Activated T-cell treated with anti-CD3 and anti-CD28 coated beads, Interleukin-2, amount 50 U/mL, for 48 hours (primary cell): Measurements from ENCODE around the gene CNNM2.
A peak's percentile ranks its signal among the peaks of the same experiment; 100 is the strongest.
"Not testable (repeated sequence)": the region's sequence is repeated elsewhere in the genome, so short reads cannot be mapped to it uniquely, and the experiment has no call there.

Experiments
- DNase-seq, 2 experiments: peaks; one replicate each; pipeline ENCODE4 v3.0.0-alpha.2; 2020

The CNNM2 gene

DNA sequence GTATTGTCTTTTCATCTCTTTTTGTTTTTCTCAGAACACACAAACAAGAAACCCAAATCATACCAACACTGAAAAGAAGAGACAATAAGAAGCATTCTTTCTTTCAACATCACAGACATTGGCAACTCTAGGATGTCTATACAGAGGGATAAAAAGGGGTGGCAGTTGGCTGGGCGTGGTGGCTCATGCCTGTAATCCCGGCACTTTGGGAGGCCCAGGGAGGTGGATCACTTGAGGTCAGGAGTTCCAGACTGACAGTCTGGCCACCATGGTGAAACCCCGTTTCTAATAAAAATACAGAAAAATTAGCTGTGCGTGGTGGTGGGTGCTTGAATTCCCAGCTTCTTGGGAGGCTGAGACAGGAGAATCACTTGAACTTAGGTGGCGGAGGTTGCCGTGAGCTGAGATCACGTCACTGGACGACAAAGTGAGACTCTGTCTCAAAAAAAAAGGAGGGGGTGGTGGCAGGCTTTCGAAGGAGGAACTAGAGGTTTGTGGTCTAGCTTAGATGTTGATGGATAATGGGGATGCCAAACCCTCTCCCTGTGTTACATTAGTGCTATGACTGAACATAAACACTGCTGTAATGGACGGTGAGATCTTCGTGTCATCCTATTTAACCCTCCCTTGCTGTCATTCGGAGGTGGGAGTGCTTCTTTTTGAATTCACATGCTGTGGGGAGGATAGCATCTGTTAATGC lies 9.4 kb downstream of the CNNM2 start:
- no peak for DNase-seq

DNA sequence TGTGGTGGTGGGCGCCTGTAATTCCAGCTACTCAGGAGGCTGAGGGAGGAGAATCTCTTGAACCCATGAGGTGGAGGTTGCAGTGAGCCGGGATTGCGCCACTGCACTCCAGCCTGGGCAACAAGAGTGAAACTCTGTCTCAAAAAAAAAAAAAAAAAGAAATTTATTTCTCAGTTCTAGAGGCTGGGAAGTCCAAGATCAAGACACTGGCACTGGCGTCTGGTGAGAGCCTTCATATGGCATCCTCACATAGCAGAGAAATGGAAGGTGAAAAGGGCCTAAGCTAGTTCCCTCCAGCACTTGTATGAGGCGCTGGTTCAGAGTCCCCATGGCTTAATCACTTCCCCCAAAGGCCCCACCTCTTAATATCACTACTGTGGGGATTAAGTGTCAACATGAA lies 10.3 kb downstream of the CNNM2 start:
- not testable (repeated sequence) for DNase-seq

DNA sequence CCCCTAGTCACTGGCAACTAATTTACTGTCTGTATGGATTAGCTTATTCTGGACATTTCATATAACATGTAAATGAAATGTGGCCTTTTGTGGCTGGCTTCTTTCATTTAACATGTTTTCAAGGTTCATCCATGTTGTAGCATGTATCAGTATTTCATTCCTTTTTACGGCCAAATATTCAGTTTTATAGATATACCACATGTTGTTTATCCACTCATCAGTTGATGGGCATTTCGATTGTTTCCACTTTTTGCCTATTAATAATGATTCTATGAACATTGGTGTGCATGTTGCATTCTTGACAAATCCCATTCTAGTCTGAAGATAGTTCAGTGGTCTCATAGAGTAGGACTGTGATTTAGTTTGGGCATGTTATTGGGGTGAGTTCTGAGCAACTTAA lies 12.6 kb downstream of the CNNM2 start:
- no peak for DNase-seq

DNA sequence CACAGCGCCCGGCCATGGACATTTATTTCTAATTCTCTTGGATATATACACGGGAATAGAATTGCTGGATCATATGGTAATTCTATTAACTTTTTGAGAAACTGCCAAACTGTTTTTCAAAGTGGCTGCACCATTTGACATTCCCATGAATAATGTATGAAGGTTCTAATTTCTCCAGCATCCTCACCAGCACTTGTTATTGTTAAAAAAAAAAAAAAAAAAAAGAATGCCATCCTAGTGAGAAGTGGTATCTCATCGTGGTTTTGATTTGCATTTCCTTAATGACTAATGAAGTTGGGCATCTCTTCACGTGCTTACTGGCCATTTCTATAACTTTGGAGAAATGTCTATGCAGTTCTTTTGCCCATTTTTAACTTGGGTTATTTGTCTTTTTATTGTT lies 13.5 kb downstream of the CNNM2 start:
- no peak for DNase-seq

DNA sequence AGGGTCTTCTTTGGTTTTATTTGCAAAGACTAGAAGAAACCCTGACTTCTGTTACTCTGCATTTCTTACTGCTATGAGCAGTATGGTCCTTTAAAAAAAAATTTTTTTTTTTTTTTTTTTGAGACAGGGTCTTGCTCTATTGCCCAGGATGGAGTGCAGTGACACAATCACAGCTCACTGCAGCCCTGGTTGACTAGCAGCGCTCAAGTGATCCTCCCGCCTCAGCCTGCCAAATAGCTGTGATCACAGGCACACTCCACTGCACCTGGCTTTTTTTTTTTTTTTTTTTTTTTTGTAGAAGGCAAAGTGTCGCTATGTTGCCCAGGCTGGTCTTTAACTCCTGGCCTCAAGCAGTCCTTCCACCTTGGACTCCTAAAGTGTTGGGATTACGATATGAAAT lies 17.4 kb downstream of the CNNM2 start:
- DNase-seq: no peak

DNA sequence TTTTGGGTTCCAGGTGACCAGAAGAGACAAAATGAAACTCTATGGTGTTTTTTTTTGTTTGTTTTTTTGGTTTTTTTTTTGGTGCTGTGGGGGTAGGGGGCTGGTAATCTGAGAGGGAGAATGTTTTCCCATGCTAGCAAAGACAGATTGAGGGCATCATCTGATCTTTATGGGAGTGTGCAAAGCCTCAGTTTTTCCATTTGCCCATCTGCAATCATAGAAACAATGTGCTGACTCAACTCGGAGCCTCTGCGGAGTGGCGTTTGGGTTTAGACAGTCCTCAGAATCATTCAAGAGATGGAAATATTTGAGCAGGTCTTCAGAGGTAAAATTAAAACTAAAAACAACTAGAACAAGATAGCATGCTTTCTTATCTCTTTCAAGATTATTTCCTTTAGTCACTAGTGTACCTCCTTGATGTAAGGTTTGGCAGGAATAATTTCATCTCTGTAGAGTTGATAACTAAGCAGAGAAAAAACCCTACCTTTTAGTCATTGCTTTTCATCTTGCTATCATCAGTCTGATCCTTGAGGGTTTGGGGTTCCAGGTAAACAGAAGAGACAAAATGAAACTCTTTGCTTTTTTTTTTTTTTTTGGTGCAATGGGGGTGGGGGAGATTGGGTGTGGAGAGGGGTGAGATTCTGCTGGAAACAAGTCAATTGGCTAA lies 18.0 kb downstream of the CNNM2 start:
- peak; percentile 33 to 51 for DNase-seq

DNA sequence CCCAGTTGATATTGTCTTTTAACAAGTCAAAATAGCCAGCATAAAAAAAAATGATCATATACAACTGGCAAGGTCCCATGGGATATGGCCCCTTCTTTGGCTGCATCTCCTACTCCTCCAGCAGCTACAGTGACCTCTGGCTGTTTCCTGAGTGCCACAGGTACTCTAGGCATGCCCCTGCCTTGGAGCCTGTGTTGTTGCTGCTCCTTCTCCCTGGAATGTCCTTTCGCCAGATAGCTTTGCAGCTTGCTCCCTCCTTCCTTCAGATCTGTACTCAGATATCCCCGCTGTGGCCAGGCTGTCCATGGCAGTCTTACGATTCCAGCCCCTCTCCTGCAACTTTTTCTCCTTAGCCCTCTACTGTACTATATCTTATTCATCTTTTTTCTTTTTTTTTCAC lies 23.3 kb downstream of the CNNM2 start:
- no peak for DNase-seq

DNA sequence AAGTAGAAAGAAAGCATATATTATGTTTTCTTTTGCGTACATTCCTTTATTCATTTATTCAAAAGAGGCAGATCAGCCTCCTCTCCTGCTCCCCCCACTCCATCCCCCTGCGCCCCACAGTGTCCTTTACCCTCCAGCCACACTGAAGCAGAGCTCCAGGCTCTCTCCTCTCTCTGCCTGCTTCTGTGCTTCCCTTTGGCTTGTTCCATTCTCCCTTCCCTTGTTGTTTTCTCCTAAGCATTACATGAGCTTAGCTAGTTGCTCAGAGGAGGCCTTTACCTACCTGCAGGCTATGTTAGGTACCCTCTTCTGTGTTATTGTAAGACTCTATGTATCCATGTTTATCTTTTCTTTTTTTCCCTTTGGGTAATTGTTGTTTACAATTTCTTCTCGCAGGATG lies 27.4 kb downstream of the CNNM2 start:
- DNase-seq: no peak

DNA sequence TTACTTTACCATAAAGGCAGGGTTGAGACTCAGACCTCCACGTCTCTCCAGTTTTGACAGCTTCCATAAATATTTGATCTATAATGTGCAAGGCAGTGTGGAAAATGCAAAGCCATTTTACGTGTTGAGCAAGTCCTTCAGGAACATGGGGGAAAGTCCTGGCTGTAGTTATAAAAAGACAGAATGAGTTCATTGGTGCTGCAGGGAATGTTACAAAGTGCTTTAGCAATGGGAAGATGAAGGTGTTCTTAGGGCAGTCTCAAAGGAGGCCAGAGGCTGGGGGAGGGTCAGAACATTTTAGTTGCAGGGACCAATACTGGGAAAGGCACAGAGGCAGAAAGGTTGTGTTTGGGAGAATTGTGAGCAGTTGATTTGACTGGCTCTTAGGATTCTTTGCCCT lies 27.9 kb downstream of the CNNM2 start:
- no peak for DNase-seq

DNA sequence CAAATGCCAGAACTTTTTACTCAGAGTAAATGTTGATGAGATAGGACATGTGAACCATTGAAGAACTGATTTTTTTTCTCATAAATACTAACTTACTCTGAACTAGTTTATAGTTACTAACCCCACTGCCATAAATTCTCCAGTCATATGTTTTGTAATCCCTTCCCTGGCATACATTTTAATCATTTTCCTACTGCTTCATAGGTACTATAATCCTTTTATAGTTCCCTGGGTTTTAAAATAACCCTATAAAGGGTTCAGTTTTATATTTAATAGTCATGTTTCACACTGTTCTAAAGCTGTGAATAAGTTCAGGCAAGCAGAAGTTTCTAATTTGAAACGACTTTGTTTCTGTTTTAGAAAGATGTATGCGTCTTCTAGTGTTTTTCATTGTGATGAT lies 28.9 kb downstream of the CNNM2 start:
- DNase-seq: no peak

DNA sequence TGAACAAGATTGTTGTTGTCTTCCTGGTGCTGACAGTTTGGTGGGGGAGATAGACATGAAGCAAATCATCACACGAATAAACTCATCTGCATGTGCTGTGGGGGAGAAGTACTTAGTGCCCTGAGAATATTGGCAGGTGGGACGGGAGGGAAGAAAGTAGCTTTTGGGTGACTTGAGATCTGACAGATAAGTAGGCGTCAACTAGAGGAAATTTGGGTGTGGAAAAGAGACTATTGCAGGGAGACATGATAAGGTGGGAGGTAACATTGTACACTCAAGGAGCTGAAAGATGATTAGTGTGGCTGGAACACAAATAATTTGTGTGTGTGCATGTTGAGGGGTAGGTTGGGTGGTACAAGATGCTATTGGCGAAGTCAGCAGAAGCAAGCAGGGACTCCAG lies 30.1 kb downstream of the CNNM2 start:
- no peak for DNase-seq

DNA sequence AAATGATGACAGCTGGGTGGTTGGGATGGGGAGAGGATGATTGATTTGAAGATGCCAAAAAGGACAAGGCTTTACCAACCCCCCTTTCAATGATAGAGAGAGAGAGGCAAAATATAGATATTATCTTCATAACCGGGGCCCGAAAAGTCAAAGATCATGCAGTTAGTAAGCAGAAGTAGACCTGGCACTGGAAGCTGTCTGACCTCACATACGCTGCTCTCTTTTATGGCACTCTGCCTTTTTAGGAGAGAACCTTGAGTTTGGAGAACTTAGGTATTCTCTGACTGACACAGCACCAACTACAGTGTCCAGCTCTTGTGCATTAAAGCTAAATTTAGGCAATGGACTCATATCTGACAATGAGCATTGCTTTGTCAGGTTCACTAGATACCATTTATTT lies 30.7 kb downstream of the CNNM2 start:
- no peak for DNase-seq

DNA sequence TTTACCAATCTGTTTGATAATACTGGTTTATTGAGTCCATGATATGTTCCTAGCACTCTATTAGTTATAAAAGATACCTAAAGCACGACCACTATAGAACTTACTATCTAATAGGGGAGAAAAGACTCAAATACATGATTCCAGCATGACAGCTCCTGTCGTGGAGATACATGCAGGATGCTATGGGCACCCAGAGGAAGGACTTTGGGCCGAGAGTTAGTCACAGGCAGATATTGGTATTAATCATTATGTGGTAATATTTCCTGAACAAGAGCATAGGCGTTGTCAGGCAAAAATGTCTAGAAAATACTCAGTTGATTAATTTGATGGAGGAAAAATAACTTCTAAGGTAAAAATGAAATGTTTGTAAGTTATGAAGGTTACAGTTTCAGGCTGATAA lies 31.8 kb downstream of the CNNM2 start:
- no peak for DNase-seq

DNA sequence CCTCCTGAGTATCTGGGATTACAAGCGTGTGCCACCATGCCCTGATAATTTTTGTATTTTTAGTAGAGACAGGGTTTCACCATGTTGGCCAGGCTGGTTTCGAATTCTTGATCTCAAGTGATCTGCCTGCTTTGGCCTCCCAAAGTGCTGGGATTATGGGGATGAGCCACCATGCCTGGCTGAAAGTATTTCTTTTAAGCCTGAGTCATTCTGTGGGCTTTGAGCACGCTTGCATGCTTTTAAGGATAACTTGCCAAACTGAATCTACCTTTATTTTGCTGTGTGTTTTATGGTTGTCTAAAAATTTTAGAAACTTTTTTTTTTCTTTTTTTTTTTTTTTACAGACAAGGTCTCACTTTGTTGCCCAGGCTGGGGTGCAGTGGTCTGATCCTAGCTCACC lies 33.2 kb downstream of the CNNM2 start:
- DNase-seq: no peak

DNA sequence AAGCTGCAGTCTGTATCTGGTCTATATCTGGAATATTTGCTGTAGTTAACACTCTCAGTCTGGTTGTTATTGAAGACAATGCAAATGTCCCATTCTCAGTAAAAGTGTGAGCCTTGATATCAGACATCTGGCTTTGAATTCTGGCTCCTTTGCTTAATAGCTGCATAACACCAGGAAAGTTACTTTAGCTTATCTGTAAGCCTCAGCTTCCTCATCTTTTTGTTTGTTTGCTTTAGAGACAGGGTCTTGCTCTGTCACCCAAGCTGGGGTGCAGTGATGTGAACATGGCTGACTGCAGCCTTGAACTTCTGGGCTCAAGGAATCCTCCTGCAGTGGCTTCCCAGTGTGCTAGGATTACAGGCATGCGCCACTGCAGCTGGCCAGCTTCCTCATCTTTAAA lies 41.3 kb downstream of the CNNM2 start:
- DNase-seq: no peak

DNA sequence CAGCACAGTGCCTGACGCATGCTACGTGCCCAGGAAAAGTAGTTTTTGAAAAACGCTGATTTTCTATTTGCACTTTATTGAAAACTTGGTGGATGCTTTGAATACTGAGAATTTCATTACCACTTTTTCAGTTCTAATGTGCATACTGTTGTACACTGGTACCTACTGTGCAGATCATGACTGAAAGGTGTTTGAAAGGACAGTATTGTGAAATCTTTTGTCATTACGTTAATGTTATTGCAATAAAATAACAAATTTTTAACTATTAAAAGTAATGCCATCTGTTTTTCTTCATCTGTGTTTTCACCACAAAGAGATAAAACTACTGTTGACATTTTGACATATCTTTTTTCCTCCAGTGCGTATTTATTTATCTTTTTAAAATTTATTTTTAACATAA lies 42.1 kb downstream of the CNNM2 start:
- DNase-seq: no peak

DNA sequence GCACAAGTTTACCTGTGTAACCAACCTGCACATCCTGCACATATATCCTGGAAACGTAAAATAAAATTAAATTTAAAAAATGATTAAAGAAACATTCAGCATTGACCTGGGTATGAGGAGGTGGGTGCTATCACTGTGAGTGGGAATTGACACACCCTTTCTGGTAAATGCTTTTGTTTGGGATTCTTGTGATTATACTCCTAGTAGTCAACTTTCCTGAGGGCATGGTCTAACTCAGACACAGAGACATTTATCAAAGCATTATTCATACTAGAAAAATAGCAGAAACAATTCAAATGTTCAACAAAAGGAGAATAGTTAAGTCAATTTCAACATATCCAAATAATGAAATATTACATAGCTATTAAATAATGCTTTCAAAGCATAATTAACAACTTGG lies 44.2 kb downstream of the CNNM2 start:
- no peak for DNase-seq

DNA sequence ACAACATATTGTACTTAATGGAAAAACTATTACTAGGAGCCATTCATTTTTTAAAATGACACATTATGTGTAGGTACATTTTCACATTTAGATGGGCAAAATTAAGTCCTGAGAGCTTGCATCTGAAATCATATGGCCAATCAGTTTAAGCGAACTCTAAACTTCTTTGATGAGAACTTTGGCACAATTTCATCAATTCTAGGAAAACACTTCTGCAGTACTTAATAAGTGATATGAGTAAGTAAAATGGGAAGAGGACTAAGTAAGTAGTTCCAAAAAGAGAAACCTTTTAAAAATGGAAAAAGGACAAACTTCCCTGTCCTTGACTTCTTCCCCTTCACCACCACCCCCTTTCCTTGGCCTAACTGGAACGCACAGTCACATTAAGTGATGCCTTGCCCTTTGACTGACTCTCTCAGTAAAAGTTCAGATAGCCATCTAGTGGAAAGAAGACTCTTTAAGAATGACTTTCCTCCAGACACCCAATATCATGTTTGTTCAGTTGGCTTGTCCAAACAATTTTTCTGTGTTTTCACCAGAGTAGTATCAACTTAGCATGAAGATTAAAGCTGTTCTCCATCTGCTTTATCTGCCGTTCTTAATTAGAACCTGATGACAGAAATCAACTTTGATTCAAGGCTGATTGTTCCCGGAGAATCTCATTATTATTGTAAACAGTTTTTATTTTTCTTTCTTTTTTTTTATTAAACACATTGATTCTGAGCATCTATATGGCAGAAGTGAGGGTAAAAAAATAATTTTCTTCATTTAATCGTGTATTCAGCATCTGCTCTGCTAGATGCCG lies 45.1 kb downstream of the CNNM2 start:
- no peak for DNase-seq

DNA sequence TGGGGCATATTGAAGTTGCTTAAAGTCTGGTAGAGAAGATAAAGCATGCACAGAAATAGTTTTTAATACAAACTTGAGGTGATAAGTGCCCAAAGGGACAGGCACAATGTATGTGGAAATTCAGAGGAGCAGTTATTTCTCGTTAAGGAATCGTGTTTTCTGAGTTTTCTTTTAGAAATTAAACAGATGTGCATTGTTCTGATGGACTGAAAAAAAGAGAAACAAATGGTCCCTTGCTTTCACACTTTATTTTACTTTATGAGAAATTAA lies 45.6 kb downstream of the CNNM2 start:
- no peak for DNase-seq

DNA sequence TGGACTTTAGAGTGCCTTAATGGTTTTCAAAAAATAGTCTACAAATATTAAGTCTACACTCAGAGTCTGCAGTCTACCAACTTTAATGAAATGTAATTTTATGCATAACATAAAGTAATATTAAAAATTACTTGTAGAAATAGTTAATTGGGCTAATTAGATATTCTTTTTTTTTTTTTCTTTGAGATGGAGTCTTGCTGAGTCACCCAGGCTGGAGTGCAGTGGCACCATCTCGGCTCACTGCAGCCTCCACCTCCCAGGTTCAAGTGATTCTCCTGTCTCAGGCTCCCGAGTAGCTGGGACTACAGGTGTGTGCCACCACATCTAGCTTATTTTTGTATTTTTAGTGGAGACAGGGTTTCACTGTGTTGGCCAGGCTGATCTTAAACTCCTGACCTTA lies 46.0 kb downstream of the CNNM2 start:
- not testable (repeated sequence) for DNase-seq

DNA sequence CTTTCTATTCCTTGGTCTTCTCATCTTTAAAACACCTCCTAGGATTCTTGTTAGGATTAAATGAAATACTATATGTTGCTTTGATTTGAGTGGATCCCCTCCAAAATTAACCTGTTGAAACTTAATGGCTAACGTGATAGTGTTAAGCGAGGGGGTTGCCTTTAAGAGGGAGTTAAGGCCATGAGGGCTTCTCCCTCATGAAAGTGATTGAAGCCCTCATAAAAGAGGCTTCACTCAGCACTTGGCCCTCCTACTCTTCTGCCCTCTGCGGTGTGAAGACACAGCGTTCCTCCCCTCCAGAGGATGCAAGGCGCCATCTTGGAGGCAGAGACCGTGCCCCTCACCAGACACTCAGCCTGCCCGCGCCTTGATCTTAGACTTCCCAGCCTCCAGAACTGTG lies 46.6 kb downstream of the CNNM2 start:
- DNase-seq: no peak

DNA sequence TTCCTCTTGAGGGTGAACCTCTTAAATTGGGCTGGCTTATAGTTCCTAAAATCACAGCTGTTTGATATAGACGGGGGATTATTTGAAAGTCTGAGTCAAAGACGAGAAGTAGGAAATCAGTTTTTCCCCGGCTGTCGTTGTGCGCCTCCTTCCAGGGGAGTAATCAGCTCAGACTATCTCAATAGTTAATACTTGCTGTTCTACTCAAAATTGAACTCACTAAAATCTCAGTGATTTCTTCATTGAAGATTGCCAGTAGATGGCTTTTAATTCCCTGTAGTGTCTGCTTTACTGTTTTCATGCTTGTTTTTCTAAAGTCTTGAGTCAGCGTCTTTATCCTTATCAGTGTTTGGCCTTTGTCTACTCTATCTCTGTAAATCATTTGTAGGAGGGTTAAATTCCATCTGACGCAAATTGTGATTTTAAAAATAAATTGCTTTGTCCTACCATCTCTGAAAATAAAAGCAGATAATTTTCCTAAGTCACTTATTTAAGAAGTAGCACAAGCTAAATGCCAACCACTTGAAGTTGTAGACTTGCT lies 47.3 kb downstream of the CNNM2 start:
- no peak for DNase-seq

DNA sequence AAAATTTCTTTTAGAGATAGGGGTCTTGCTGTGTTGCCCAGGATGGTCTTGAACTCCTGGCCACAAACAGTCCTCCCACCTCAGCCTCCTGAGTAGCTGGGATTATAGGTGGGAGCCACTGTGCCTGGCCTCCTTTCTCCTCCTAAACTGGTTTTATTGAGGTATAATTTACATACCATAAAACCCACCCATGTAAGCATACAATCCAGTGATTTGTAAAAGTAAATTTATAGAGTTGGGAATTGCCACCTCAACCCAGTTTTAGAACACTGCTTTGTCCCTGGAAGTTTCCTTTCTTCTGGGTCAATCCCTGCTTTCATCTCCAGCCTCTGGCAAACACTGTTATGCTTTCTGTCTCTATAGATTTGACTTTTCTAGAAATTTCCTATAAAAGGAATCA lies 49.0 kb downstream of the CNNM2 start:
- no peak for DNase-seq
